Islet of Langerhans (tissue), 1 donor: ENCODE results near the gene CHST11.

Experiments
- FAIRE-seq: peaks from one replicate; lab custom pipeline; 2011; peaks lifted over from hg19 to GRCh38; lab: Jason Lieb, UNC

The CHST11 gene

GRCh38 chr12:104588047-104588920 lies 131.5 kb downstream of the CHST11 start:
- no peak for FAIRE-seq

DNA sequence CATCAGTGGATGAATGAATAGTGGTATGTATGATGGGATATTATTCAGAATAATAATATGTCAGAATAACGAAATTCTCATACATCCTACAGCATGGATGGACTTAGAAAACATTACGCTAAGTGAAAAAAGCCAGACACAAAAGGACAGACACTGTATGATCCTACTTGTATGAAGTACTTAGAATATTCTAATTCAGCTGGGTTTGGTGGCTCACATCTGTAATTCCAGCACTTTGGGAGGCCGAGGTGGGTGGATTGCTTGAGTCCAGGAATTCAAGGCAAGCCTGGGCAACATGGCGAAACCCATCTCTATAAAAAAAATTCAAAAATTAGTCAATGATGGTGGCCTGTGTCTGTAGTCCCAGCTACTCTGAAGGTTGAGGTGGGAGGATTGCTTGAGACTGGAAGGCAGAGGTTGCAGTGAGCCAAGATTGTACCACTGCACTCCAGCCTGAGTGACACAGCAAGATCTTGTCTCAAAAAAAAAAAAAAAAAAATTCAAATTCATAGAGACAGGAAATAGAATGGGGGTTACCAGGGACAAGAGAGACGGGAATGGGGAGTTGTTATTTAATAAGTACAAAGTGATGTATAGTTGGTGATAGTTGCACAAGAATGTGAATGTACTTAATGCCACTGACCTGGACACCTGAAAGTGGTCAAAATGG lies 132.3 kb downstream of the CHST11 start:
- FAIRE-seq, result no peak

GRCh38 chr12:104590022-104590421 lies 133.3 kb downstream of the CHST11 start:
- FAIRE-seq, result no peak

DNA sequence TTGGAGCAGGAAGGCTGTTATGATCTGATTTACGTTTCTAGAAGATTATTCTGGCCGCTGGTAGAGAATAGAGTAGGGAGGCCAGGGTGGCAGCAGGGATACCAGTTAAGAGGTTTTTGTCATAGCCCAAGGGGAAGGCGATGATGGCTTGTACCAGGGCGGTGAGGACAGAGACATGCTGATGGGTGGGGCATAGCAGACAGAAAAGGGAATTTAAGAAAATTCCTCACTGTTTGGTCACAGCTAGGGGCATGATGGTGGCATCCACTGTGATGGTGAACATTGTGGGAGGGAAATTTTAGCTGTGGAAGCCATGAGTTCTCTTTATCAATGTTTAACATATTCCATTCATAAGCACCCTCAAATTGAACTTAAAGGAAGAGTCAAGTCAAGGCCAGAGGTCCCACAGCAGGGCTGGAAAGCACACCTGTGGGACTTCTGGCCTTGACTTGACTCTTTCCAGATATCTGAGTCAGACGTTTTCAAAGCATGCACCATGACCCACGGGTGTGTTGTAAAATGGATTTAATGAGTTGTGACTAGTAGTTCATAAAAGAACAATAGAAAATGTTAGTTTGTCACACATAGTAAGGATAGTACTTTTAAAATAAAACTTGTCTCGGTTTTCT lies 134.6 kb downstream of the CHST11 start:
- FAIRE-seq, result no peak

DNA sequence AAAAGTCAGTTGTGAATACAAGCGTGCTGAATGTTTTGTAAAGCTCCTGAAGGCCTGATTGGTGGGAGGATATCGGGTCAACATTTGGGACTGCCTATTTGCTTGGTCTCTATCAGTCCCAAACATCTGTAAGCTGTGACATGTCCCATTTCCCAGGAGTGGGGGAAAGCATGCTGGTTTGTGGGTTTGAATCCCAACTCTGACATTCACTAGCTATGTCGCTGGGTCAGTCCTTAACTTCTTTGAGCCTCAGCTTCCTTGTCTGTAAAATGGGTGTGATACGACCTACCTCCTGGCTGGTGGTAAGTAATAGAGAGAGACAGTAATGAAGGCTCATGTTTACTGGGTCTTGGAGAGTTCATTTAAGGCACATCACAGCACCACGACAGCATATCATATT lies 136.7 kb downstream of the CHST11 start:
- no peak for FAIRE-seq

DNA sequence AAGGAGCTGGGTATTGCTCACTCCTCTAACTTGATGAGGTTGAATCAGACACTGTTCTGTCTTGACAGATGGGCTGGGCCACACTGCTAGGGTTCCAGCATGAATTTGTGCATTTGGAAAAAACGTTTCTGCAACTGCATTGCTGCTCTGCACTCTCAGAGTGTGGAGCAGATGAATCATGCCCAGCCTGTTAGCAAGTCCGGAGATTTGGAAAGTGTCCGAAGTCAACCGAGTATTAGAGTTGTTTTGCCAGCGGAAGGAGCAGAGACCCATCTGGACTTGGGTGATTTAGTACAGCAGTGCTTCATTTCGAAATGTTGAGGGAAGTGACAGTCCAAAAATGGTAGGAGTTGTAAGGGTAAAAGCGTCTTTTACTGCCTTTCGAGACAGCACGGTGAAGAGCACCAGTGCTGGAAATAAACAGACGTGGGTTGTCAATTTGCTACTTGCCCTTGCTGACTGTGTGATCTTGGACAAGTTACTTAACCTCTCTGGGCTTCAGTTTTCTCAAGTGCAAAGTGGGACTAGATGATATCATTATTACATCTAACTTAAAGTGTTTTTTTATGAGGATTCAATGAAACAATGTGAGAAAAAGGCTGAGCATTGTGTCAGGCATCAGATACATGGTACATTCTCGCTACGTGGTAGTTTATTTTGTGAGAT lies 139.5 kb downstream of the CHST11 start:
- no peak for FAIRE-seq

GRCh38 chr12:104596898-104597843 lies 140.4 kb downstream of the CHST11 start:
- no peak for FAIRE-seq

- FAIRE-seq, result no peak
Measured at GRCh38 chr12:104598342-104599271, 141.9 kb downstream of the CHST11 start.

GRCh38 chr12:104599272-104600035 lies 142.7 kb downstream of the CHST11 start:
- no peak for FAIRE-seq

DNA sequence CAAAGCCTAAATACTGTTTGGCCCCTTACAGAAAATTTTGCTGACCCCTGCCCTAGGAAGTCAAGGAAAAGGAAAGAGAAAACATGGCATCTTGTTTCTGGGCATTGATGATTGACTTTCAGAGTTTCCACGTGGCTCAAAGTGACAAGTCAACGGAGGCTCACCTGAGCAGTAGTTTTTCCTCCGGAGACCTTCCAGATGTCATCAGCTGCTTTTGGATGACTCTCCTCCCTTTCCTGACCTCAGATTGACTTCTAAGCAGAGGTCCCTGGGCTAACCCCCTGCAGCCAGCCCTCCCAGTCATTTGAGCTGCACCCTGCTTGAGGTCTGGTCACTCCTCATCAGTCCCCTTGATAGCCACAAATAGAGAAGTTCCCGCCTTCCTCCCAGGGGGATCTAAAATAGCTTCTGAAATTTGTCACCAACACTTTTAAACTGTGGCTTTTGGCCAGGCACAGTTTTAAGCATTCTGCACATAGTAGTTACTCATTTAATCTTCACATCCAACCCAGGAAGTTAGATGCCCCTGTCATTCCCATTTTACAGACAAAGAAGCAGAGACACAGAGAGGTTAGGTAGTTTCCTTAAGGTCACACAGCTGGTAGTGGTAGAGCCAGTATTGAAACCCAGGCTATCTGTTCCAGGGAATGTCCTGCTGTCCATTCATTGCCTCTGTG lies 143.4 kb downstream of the CHST11 start:
- FAIRE-seq, result no peak

DNA sequence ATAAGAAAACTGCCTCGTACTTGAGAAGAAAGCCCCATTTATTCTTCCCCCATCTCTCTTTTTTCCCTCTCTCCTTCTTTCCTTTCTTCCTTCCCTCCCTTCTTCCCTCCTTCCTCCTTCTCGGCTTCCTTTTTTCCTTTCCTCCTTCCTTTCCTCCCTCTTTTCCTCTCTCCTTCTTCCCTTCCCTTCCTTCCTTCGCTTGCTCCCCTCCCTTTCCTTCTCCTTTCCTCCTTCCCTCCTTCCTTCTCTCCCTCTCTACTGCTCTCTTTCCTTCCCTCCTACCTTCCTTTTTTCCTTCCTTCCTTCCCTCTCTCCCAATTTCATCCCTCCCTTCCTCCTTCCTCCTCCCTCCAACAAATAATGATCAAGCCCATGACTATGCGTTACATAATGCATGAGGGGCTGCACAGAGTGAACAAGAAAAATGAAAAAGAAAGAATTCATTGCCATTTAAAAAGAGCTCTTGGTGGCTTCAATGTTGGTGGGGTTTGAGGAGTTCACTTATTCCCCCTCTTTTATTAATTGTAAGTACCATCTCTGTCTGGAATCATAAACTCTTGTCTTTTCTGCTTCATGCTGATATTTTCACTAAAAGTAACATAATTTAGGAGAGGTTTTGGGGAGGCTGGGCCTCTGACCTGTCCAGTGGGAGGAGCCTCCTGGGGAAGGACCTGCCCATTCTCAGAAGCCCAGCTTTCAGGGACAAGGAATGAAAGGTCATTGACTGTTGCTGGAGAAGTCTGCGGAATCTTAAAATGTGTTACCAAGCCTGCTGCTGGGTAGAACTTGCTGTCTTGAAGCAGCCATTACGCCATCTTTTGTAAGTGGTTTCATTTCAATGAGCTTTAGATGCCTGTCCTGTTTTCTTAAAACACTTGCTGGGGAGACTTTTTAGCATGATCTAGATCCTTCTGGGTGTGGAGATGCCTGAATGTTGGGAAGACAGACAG lies 144.3 kb downstream of the CHST11 start:
- FAIRE-seq, result no peak

DNA sequence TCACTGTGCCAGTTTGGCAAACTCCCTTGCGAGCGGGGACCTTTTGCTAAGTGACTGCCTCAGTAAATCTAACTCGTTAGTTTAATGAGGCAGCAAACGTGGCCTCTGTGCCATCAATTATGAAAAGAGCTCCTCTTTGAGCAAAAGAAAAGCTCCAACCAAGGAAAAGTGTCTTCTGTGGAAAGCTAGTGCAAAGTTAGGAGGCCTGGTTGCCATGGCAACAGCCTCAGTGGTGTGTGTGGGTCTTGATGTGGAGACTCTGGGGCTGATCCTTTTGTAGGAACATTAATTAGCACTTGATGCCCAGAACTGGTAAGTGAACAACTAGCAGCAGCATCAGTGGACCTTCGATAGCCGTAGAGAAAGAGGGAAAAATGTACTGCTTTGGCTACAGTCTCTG lies 145.7 kb downstream of the CHST11 start:
- no peak for FAIRE-seq

- FAIRE-seq, result no peak
Measured at GRCh38 chr12:104602896-104603295, 146.1 kb downstream of the CHST11 start.

- FAIRE-seq, result no peak
Measured at GRCh38 chr12:104603545-104603973, 146.8 kb downstream of the CHST11 start.

GRCh38 chr12:104604070-104604994 lies 147.6 kb downstream of the CHST11 start:
- FAIRE-seq, result no peak

- no peak for FAIRE-seq
Measured at GRCh38 chr12:104604995-104605675, 148.4 kb downstream of the CHST11 start.
